ENCODE results near the gene ALOX15. TPM values are rescaled to one million over a fixed set of nuclear protein-coding genes. Genes with fewer than 3 reads are reported as not detected.

The ALOX15 gene
- total and polyA plus RNA-seq, 2 donors (not counting 1 experiment from before 2014, with no cell fraction given) = not detected

DNA sequence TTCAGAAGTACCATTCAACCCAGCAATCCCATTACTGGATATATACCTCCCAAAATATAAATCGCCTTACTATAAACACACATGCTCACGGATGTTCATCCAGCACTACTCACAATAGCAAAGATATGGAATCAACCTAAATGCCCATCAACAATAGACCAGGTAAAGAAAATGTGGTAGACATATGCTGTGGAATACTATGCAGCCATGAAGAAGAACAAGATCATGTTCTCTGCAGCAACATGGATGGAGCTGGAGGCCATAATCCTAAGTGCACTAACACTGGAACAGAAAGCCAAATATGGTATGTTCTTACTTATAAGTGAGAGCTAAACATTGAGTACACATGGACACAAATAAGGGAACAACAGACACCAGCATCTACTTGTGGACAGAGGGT is 7.8 kb downstream of the ALOX15 start:
- DNase-seq (ENCODE audit: low read depth in 2 of 2) = no peak
- H3K27me3 ChIP-seq (ENCODE audit: control insufficient read depth, insufficient read depth, low read length) = peaks cover 12% of the 10 kb centered on the region
- no peaks in the 10 kb centered on the region for H3K36me3 ChIP-seq (ENCODE audit: control insufficient read depth, insufficient read depth, low read length)
- H3K79me2 ChIP-seq (ENCODE audit: control insufficient read depth, insufficient read depth, low read length) = no peaks in the 10 kb centered on the region
- no peaks in the 10 kb centered on the region for H4K20me1 ChIP-seq (ENCODE audit: control insufficient read depth, extremely low read depth, insufficient read depth, low read length)
- no peak overlapping the region for H2AFZ ChIP-seq (ENCODE audit: low read length)
- no peak overlapping the region for H3K4me3 ChIP-seq (replicated peaks in 1 of 4; ENCODE audit: control extremely low read depth in 1 of 4, insufficient read depth in 1 of 4, low read depth in 3 of 4, low read length in 4 of 4)
- H3K9ac ChIP-seq (ENCODE audit: insufficient read depth, low read length) = no peak overlapping the region
- H3K27ac ChIP-seq (ENCODE audit: insufficient read depth, low read length) = no peak overlapping the region
- no peak overlapping the region for H3K4me2 ChIP-seq (ENCODE audit: extremely low read depth, insufficient read depth, low read length)
- no peaks in the 10 kb centered on the region for H3K9me3 ChIP-seq (ENCODE audit: control insufficient read depth, insufficient read depth, low read depth, low read length)
- H3K4me1 ChIP-seq (ENCODE audit: control insufficient read depth, extremely low read depth, insufficient read depth, low read length) = no peaks in the 10 kb centered on the region
- TF ChIP-seq, protein P1, sequence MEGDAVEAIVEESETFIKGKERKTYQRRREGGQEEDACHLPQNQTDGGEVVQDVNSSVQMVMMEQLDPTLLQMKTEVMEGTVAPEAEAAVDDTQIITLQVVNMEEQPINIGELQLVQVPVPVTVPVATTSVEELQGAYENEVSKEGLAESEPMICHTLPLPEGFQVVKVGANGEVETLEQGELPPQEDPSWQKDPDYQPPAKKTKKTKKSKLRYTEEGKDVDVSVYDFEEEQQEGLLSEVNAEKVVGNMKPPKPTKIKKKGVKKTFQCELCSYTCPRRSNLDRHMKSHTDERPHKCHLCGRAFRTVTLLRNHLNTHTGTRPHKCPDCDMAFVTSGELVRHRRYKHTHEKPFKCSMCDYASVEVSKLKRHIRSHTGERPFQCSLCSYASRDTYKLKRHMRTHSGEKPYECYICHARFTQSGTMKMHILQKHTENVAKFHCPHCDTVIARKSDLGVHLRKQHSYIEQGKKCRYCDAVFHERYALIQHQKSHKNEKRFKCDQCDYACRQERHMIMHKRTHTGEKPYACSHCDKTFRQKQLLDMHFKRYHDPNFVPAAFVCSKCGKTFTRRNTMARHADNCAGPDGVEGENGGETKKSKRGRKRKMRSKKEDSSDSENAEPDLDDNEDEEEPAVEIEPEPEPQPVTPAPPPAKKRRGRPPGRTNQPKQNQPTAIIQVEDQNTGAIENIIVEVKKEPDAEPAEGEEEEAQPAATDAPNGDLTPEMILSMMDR (conservative IDR thresholded peaks at IDR 0.05 in 1 of 2, IDR thresholded peaks at IDR 0.05 in 1 of 2; ENCODE audit: low read depth in 1 of 2, low read length in 2 of 2) = no peak
- TF ChIP-seq EZH2 (IDR thresholded peaks at IDR 0.05; ENCODE audit: low read length, missing control alignments) = no peak

DNA sequence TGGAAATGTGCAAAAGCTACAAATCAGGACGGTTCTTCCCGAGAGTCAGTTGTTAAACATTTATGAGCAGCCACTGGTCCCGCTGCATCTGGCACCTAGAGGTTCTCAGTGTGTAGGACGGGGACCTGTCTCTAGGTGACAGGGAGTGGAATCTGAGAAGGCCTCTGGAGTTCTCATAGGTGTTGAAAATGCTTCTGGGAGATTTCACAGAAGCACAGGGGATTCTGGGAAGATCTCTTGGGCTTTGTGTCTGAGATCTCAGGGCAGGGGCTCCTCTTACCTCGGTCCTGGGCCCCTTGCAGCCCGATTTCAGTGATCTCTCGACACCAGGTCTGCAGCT is 8.9 kb downstream of the ALOX15 start:
- no peaks in the 10 kb centered on the region for H4K20me1 ChIP-seq (ENCODE audit: control insufficient read depth, extremely low read depth, insufficient read depth, low read length)
- peaks cover 9% of the 10 kb centered on the region for H3K27me3 ChIP-seq (ENCODE audit: control insufficient read depth, insufficient read depth, low read length)
- no peaks in the 10 kb centered on the region for H3K4me1 ChIP-seq (ENCODE audit: control insufficient read depth, extremely low read depth, insufficient read depth, low read length)
- DNase-seq (ENCODE audit: low read depth in 2 of 2) = no peak
- no peak overlapping the region for H3K27ac ChIP-seq (ENCODE audit: insufficient read depth, low read length)
- no peak overlapping the region for H2AFZ ChIP-seq (ENCODE audit: low read length)
- H3K9me3 ChIP-seq (ENCODE audit: control insufficient read depth, insufficient read depth, low read depth, low read length) = no peaks in the 10 kb centered on the region
- H3K36me3 ChIP-seq (ENCODE audit: control insufficient read depth, insufficient read depth, low read length) = no peaks in the 10 kb centered on the region
- no peaks in the 10 kb centered on the region for H3K79me2 ChIP-seq (ENCODE audit: control insufficient read depth, insufficient read depth, low read length)
- TF ChIP-seq, protein P1 (conservative IDR thresholded peaks at IDR 0.05 in 1 of 2, IDR thresholded peaks at IDR 0.05 in 1 of 2; ENCODE audit: low read depth in 1 of 2, low read length in 2 of 2) = no peak
- TF ChIP-seq EZH2 (IDR thresholded peaks at IDR 0.05; ENCODE audit: low read length, missing control alignments) = no peak
- H3K4me3 ChIP-seq (replicated peaks in 1 of 4; ENCODE audit: control extremely low read depth in 1 of 4, insufficient read depth in 1 of 4, low read depth in 3 of 4, low read length in 4 of 4) = no peak overlapping the region
- H3K4me2 ChIP-seq (ENCODE audit: extremely low read depth, insufficient read depth, low read length) = no peak overlapping the region
- H3K9ac ChIP-seq (ENCODE audit: insufficient read depth, low read length) = no peak overlapping the region

DNA sequence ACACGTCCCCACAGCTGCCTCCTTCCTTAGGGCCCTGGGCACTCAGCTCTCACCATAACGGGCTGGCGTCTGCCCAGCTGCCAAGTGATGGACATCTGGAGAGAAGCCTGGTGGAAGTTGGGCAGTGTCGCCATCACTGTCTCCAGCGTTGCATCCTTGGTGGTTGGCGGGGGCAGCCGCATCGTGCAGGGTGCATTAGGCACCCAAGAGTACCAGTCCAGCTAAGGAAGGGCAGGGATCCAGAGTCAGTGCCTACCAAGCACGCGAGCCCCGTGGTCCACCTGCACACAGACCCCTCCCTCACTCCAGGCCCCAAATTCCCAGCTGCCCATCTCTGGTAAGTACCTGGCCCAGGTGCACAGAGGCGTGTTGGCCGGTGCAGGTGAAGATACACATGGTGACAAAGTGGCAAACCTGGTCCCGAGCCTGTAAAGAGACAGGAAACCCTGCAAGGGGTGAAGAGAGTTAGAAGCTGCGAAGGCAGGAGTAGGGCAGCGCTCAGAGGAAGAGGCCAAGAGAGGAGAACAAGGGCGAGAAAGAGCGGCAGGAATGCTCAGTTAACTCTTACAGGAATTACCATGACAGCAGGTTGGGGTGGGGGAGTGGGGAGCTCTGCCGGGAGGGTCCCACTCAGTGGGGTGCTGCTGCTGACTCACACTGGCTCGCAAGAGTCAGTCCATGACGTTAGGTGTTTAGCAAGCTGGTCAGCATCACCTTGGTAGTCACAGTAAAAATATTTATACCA is 9.5 kb downstream of the ALOX15 start:
- Histone ChIP-seq H3K4me1 (ENCODE audit: control insufficient read depth, extremely low read depth, insufficient read depth, low read length) (no peaks in the 10 kb centered on the region), H3K36me3 (ENCODE audit: control insufficient read depth, insufficient read depth, low read length) (no peaks in the 10 kb centered on the region), H3K4me2 (ENCODE audit: extremely low read depth, insufficient read depth, low read length) (no peak overlapping the region), H2AFZ (ENCODE audit: low read length) (no peak overlapping the region), H4K20me1 (ENCODE audit: control insufficient read depth, extremely low read depth, insufficient read depth, low read length) (no peaks in the 10 kb centered on the region), H3K79me2 (ENCODE audit: control insufficient read depth, insufficient read depth, low read length) (no peaks in the 10 kb centered on the region), H3K9me3 (ENCODE audit: control insufficient read depth, insufficient read depth, low read depth, low read length) (no peaks in the 10 kb centered on the region), H3K27ac (ENCODE audit: insufficient read depth, low read length) (no peak overlapping the region), H3K27me3 (ENCODE audit: control insufficient read depth, insufficient read depth, low read length) (peaks cover 8% of the 10 kb centered on the region), H3K4me3 (replicated peaks in 1 of 4; ENCODE audit: control extremely low read depth in 1 of 4, insufficient read depth in 1 of 4, low read depth in 3 of 4, low read length in 4 of 4) (no peak overlapping the region), H3K9ac (ENCODE audit: insufficient read depth, low read length) (no peak overlapping the region)
- peak in 1 of 2 donors; percentile 31 for DNase-seq (ENCODE audit: low read depth in 2 of 2)
- no peak for TF ChIP-seq EZH2 (IDR thresholded peaks at IDR 0.05; ENCODE audit: low read length, missing control alignments)
- TF ChIP-seq, protein P1 (conservative IDR thresholded peaks at IDR 0.05 in 1 of 2, IDR thresholded peaks at IDR 0.05 in 1 of 2; ENCODE audit: low read depth in 1 of 2, low read length in 2 of 2) = no peak
